ACC112 (cell line): ENCODE data around the gene PRR14.

Experiments used
- H2AFZ ChIP-seq: fragments of 200-600 bp; sonication (generic); one replicate; pipeline ENCODE4 v1.6.0; 2017; ENCODE audit warnings: antibody characterized with exemption, low read length; ENCODE audit not compliant: unreplicated experiment
- H3K27ac ChIP-seq: fragments of 200-600 bp; sonication (generic); 2 replicates; pipeline ENCODE4 v1.5.1; 2014; ENCODE audit warnings: low read depth, mild to moderate bottlenecking, antibody characterized with exemption, low read length, moderate library complexity
- H3K27me3 ChIP-seq: fragments of 200-600 bp; sonication (generic); 2 replicates; pipeline ENCODE4 v1.6.1; 2014; ENCODE audit warnings: mild to moderate bottlenecking, antibody characterized with exemption, low read length, moderate library complexity, mixed read lengths; ENCODE audit not compliant: insufficient read depth
- H3K36me3 ChIP-seq: fragments of 200-600 bp; sonication (generic); 2 replicates; pipeline ENCODE4 v1.6.1; 2016; ENCODE audit warnings: mild to moderate bottlenecking, antibody characterized with exemption, low read length, moderate library complexity, mixed read lengths; ENCODE audit not compliant: insufficient read depth
- H3K4me1 ChIP-seq: fragments of 200-600 bp; sonication (generic); one replicate; pipeline ENCODE4 v1.6.1; 2016; ENCODE audit warnings: low read length, mixed read lengths; ENCODE audit not compliant: insufficient read depth, unreplicated experiment, control insufficient read depth
- H3K4me3 ChIP-seq: fragments of 200-600 bp; sonication (generic); 2 replicates; pipeline ENCODE4 v1.5.1; 2014; ENCODE audit warnings: mild to moderate bottlenecking, low read depth, low read length
- H3K79me2 ChIP-seq: fragments of 200-600 bp; sonication (generic); one replicate; pipeline ENCODE4 v1.6.0; 2016; ENCODE audit warnings: low read length; ENCODE audit not compliant: control insufficient read depth, unreplicated experiment, insufficient read depth

Gene PRR14

GRCh38 chr16:30703971-30704370 is 53.2 kb downstream of the PRR14 start:
- no peak overlapping the region for H3K27ac ChIP-seq
- peaks cover 41% of the 10 kb centered on the region for H3K36me3 ChIP-seq
- no peak overlapping the region for H2AFZ ChIP-seq
- H3K79me2 ChIP-seq, result peaks cover 45% of the 10 kb centered on the region
- H3K4me3 ChIP-seq, result no peak overlapping the region
- H3K4me1 ChIP-seq, result peaks cover 15% of the 10 kb centered on the region
- no peaks in the 10 kb centered on the region for H3K27me3 ChIP-seq
